Natural killer cell (primary cell): ENCODE results near the gene KRTAP5-8. TPM values are rescaled to one million over a fixed set of nuclear protein-coding genes. Genes with fewer than 3 reads are reported as not detected.
"Not testable (repeated sequence)": the region's sequence is repeated elsewhere in the genome, so short reads cannot be mapped to it uniquely, and the experiment has no call there.

Source experiments
- ATAC-seq, 3 donors: fragments of 150-1000 bp in 2 of 3; fragments of 200-7000 bp in 1 of 3; cut with Tn5 transposase; 1 replicate in 1 of 3; 2 replicates in 2 of 3; pipeline ENCODE4 v1.10.0; 2021; ENCODE audit warnings: mild to moderate bottlenecking in 2 of 3, moderate library complexity in 2 of 3
- DNase-seq, 2 donors: peaks; one replicate each; pipeline versions ENCODE4 v3.0.0 to v3.0.0-alpha.2; 2013 to 2021; ENCODE audit warnings: mixed read lengths in 1 of 2
- H3K27ac ChIP-seq: one replicate; pipeline ENCODE4 v1.5.1; 2013; ENCODE audit warnings: mild to moderate bottlenecking, low read length
- H3K27me3 ChIP-seq: one replicate; pipeline ENCODE4 v1.6.1; 2013; ENCODE audit warnings: low read length; ENCODE audit not compliant: control insufficient read depth, insufficient read depth
- H3K36me3 ChIP-seq: one replicate; pipeline ENCODE4 v1.6.1; 2013; ENCODE audit warnings: low read length; ENCODE audit not compliant: control insufficient read depth, insufficient read depth
- H3K4me1 ChIP-seq: one replicate; pipeline ENCODE4 v1.6.1; 2013; ENCODE audit warnings: low read length; ENCODE audit not compliant: control insufficient read depth, insufficient read depth
- H3K4me3 ChIP-seq: one replicate; pipeline ENCODE4 v1.5.1; 2013; ENCODE audit warnings: low read length
- H3K9me3 ChIP-seq: one replicate; pipeline ENCODE4 v1.6.1; 2013; ENCODE audit warnings: low read length; ENCODE audit not compliant: control insufficient read depth, insufficient read depth
- H3K27ac Mint-ChIP-seq, 2 donors: one replicate each; pipeline ENCODE4 v1.8.0; 2022; ENCODE audit warnings: mild to moderate bottlenecking in 2 of 2, mixed read lengths in 2 of 2, moderate library complexity in 1 of 2
- H3K27me3 Mint-ChIP-seq, 2 donors: one replicate each; pipeline ENCODE4 v1.8.0; 2022; ENCODE audit warnings: low read depth in 2 of 2, mixed read lengths in 2 of 2
- H3K36me3 Mint-ChIP-seq: one replicate; pipeline ENCODE4 v1.8.0; 2022; ENCODE audit warnings: mixed read lengths
- H3K4me1 Mint-ChIP-seq, 2 donors: one replicate each; pipeline ENCODE4 v1.8.0; 2022; ENCODE audit warnings: mixed read lengths in 2 of 2
- H3K4me3 Mint-ChIP-seq: one replicate; pipeline ENCODE4 v1.8.0; 2022; ENCODE audit warnings: mild to moderate bottlenecking, moderate library complexity, mixed read lengths
- H3K9me3 Mint-ChIP-seq, 2 donors: one replicate each; pipeline ENCODE4 v1.8.0; 2022; ENCODE audit warnings: mixed read lengths in 2 of 2
- CTCF ChIP-seq: fragments of 200-600 bp; IDR thresholded peaks from one replicate; pipeline ENCODE4 v1.8.0; 2022; ENCODE audit warnings: antibody characterized with exemption
- WGBS: methylation state at CpG from one replicate; pipeline ENCODE4 v1.1.7; 2013; ENCODE audit warnings: missing lambda C conversion rate; ENCODE audit not compliant: insufficient coverage; 5-methylcytosine and 5-hydroxymethylcytosine counted together
- intact Hi-C: fragments of 100-400 bp; cut with micrococcal nuclease; formaldehyde crosslinking; loops from one replicate; pipeline ENCODE4 v1.14.2; 2022
- total RNA-seq, 4 donors: library from RNA; stranded (reverse); fragments of 120-200 nt in 1 of 4; gene quantifications; one replicate each; pipeline versions ENCODE4 v1.2.3 to v1.2.4, GENCODE V29; 2013 to 2022

Gene KRTAP5-8
- total RNA-seq, 3 donors from 2014 or later (not counting 1 experiment from before 2014, with no cell fraction given): not detected

GRCh38 chr11:71525938-71526495, 11.8 kb upstream of the KRTAP5-8 start:
- H3K36me3 ChIP-seq: no peaks in the 10 kb centered on the region
- H3K27me3 Mint-ChIP-seq: peaks cover 4 to 12% of the 10 kb centered on the region in 2 donors
- no peak overlapping the region for H3K27ac Mint-ChIP-seq
- no peaks in the 10 kb centered on the region for H3K4me1 Mint-ChIP-seq
- H3K9me3 Mint-ChIP-seq: no peaks in the 10 kb centered on the region
- no peaks in the 10 kb centered on the region for H3K9me3 ChIP-seq
- DNase-seq (no peak), ATAC-seq (no peak)
- TF ChIP-seq CTCF: no peak
- no peaks in the 10 kb centered on the region for H3K4me1 ChIP-seq
- 80% methylated on average over 2 of the region's 2 CpGs for WGBS
- no peak overlapping the region for H3K4me3 ChIP-seq
- intact Hi-C loops: no loop called here
- no peaks in the 10 kb centered on the region for H3K36me3 Mint-ChIP-seq
- H3K4me3 Mint-ChIP-seq: no peak overlapping the region
- H3K27ac ChIP-seq: no peak overlapping the region
- no peaks in the 10 kb centered on the region for H3K27me3 ChIP-seq

GRCh38 chr11:71526796-71527575, 10.8 kb upstream of the KRTAP5-8 start, which contains the start of gene KRTAP5-7:
TSS of gene KRTAP5-7 (plus strand) at chr11:71527267. CDS start at chr11:71527301, 34 bp downstream.
- H3K27ac Mint-ChIP-seq, H3K4me1 ChIP-seq, H3K27me3 ChIP-seq, intact Hi-C loops, DNase-seq, H3K9me3 ChIP-seq, H3K4me1 Mint-ChIP-seq, H3K27ac ChIP-seq, H3K4me3 Mint-ChIP-seq, ATAC-seq, H3K36me3 Mint-ChIP-seq, H3K36me3 ChIP-seq, H3K4me3 ChIP-seq, H3K9me3 Mint-ChIP-seq: not testable (repeated sequence)
- peaks cover 4 to 12% of the 10 kb centered on the region in 2 donors for H3K27me3 Mint-ChIP-seq
- WGBS: 60% methylated on average over 10 of the region's 10 CpGs

- Mint-ChIP-seq H3K27me3 (peaks cover 4 to 12% of the 10 kb centered on the region in 2 donors), H3K27ac (no peak overlapping the region), H3K4me1 (no peaks in the 10 kb centered on the region), H3K36me3 (no peaks in the 10 kb centered on the region), H3K9me3 (no peaks in the 10 kb centered on the region), H3K4me3 (no peak overlapping the region)
- intact Hi-C loops: no loop called here
- TF ChIP-seq CTCF: no peak
- DNase-seq (no peak), ATAC-seq (no peak)
- Histone ChIP-seq H3K36me3 (no peaks in the 10 kb centered on the region), H3K27me3 (no peaks in the 10 kb centered on the region), H3K4me3 (no peak overlapping the region), H3K27ac (no peak overlapping the region), H3K4me1 (no peaks in the 10 kb centered on the region), H3K9me3 (no peaks in the 10 kb centered on the region)
- 90% methylated on average over 6 of the region's 6 CpGs for whole genome bisulfite sequencing
These were observed 10.1 kb upstream of the KRTAP5-8 start for GRCh38 chr11:71527576-71528210.

- H3K27me3 Mint-ChIP-seq: peaks cover 4 to 12% of the 10 kb centered on the region in 2 donors
- no peak for ATAC-seq
- DNase-seq: no peak
- H3K4me1 Mint-ChIP-seq: no peaks in the 10 kb centered on the region
- no peak for TF ChIP-seq CTCF
- no peaks in the 10 kb centered on the region for H3K4me1 ChIP-seq
- H3K9me3 Mint-ChIP-seq: no peaks in the 10 kb centered on the region
- H3K27me3 ChIP-seq: no peaks in the 10 kb centered on the region
- no peaks in the 10 kb centered on the region for H3K9me3 ChIP-seq
- no peak overlapping the region for H3K4me3 Mint-ChIP-seq
- H3K27ac ChIP-seq: no peak overlapping the region
- H3K4me3 ChIP-seq: no peak overlapping the region
- WGBS: 88% methylated on average over 11 of the region's 11 CpGs
- intact Hi-C loops: no loop called here
- H3K36me3 ChIP-seq: no peaks in the 10 kb centered on the region
- no peak overlapping the region for H3K27ac Mint-ChIP-seq
- no peaks in the 10 kb centered on the region for H3K36me3 Mint-ChIP-seq
These were observed 7.2 kb upstream of the KRTAP5-8 start for GRCh38 chr11:71530602-71531001.
